ENCODE measurements around the gene BRD4. TPM values are rescaled to one million over a fixed set of nuclear protein-coding genes. Genes with fewer than 3 reads are reported as not detected.
A peak's percentile ranks its signal among the peaks of the same experiment; 100 is the strongest.

Gene BRD4
- polyA plus RNA-seq, 12 donors = 32.9 to 69.3 (median 37.9) TPM; not detected in 1

DNA sequence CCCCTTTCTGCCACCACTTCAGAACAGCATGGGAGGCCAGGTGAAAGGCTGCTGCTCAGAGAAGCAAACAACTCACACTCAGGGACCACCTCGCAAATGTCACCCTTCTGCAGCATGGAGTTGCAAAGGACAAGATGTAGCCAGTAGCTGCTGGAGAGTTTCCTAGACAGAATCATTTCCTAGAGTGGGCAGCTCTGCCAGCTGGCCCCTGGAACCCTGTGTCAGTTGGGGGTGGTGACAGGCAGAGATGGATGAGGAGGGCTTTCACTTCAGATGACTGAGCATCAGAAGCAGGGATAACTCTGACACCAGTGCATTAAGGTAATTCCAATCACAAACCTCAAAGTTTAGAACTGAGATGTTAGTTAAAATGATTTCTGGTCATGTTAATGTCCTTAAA is 65.7 kb downstream of the BRD4 start:
- DNase-seq = no peak

- peak; percentile 88 for DNase-seq
These were observed 66.5 kb downstream of the BRD4 start for GRCh38 chr19:15265850-15266248.

DNA sequence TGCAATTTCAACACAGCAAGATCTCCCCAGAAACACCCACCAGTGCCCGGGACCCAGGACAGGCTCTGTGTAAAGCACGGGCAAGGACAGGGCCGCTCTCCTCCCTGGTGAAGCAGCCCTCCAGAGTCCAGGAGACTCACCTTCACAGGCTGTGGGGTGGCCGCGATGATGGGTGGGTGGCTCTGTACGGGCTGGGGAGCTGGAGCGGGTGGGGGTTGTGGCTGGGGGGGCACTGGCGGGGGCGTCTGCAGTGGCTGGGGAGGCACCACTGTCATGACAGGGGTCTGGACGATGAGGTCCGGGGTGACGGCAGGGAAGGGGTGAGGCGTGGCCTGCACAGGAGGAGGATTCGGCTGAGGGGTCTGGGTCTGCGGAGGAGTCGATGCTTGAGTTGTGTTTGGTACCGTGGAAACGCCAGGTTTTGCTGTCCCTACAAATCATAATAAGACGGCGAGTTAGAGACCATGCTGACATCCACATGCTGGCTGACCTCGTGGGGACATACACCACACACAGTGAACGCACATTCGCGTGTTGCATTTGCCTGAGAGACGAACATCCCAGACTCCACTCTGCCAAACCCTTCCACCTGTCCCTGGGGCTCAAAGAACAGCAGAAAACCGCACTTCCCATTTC is 67.0 kb downstream of the BRD4 start:
- no peak for DNase-seq

DNA sequence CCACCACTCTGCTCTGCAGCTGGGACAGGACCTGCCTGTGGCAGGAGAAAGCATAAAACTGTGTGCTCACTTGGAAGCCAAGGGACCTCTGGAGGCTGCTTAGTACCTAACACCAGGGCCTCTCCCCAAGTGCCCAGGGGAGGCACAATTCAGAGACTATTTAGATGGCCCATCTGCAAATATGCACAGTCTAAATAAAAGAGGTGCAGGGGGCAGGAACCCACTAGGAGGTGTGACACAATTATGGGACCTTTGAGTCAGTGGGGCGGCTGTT is 67.5 kb downstream of the BRD4 start:
- no peak for DNase-seq

DNA sequence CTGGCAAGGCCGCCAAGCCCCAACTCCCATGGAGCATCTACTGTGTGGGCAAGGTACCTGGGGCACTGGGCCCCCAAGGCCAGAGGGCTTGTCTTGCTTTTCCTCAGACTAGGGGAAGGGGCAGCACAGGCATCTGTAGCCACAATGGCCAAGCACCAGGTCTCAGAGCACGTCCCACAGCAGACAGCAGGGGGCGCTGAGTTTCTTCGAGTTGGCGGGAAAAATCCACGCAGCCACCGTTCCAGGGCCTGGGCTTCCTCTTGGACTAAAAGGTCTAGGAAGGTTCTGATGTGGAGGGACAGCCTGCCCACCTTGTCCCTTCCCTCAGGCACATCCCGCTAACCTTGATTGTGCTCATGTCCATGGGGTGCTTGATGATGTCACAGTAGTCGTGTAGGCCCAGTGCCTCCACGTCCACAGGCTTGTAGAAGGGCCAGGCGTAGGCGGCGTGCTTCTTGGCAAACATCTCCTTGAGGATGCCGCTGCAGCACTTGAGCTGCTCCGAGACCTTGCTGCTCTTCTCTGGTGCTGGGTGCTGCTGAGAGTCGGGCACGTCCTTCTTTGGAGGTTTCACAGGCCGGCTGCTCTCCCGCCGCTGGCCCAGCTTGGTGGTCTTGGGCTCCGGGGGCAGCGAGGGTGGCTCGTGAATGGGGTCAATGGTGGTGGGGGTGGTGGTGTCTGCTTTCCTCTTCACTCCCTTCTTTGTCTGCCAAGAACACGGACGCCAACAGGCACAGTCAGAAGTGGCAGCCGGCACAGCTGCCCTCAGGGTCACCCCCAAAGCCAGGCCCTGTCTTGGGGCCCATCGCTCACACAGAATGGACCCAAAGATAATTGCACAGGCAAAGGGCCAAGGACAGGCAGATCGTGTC is 68.0 kb downstream of the BRD4 start:
- no peak for DNase-seq

GRCh38 chr19:15263361-15263985 is 68.9 kb downstream of the BRD4 start:
- DNase-seq = no peak

DNA sequence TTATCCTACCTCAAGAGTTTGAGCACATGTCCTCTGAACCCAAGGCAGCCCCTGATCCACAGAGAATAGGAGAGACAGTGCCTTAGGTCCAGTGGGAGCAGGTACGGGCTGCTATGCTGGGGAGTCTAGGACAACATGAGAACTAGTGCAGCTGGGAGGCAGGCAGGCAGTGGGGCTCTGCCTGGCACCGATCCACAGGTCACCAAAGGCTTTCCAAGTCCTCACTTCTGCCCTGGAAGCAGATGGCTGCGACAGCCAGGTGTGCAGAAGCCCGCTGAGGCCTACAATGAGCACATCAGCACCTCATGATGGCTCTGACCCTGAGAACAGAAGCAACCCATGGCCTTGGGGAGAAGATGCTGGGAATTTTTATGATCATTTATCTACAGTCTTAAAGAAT is 70.3 kb downstream of the BRD4 start:
- no peak for DNase-seq

DNA sequence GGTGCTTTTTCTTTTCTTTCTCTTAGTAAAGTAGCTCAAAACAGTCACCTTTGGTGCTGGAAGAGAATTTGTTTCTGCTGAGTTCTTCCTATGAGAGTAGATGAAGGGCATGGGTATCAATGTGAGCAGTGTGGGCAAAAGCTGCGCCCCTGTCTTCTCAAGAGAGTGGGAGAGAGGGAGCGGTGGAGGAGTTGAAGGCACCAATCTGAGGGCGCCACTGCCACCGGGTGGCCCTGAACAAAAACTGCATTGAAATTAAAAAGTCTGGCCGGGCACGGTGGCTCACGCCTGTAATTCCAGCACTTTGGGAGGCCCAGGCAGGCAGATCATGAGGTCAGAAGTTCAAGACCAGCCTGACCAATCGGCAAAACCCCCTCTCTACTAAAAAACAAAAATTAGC is 71.4 kb downstream of the BRD4 start:
- no peak for DNase-seq

DNA sequence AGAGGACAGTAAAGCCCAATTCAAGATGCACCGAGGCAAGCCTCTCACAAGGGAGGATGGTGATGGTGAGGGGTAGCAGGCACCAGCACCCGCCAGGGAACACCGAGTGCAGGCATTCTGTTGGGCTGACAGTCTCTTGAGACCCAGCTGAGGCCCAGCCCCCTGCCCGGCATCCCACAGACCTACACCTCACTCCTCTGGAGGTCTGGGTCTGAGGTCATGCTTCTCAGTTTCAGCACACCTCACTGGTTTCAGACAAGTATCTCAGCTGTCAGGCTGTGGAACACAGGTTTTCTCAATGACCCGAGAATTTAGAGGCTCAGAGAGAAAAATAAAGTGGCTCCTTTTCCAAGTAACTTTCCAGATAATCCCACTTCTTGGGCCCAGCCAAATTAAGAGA is 72.4 kb downstream of the BRD4 start:
- no peak for DNase-seq

GRCh38 chr19:15257782-15258181 is 74.6 kb downstream of the BRD4 start:
- no peak for DNase-seq

GRCh38 chr19:15256708-15257331 is 75.5 kb downstream of the BRD4 start:
- no peak for DNase-seq

- DNase-seq = no peak
These were observed 76.9 kb downstream of the BRD4 start for GRCh38 chr19:15255359-15255990.

DNA sequence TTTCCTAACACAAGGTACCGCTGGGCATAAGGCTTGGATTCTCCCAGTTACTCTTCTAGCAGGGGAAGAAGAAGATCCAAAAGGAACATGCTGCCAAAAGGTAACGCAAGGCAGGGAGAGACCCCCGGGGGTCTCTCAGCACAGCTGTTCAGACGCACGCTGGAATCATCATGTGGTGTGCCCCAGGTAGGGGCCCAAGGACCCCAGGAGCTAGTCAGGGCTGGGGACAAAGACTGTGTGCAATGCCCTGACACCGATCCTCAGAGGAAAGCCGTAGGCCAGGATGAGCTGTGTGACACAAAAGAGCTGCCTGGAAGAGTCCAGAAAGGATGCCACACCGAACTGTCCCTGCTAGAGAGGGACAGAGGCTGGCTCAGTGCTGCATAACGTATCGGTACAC is 77.8 kb downstream of the BRD4 start:
- DNase-seq = no peak

DNA sequence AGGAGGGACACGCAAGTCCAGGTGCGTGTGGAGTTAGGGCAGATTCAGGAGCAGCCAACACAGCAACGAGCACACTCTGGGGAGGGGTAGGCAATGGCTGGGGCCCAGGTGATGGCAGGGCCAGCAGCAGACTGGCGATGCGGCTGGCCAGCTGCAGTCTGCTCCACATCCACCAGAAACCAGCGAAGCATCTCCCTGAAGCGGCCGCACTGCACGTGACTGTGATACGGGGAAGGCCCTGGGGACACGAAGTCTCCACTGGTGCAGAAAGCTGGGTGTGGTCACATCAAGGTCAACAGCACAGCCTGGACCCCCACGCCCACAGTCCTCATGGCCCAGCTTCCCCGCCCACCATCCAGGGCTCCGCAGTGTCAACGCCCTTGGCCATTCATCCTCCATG is 78.8 kb downstream of the BRD4 start:
- DNase-seq = no peak

- DNase-seq = no peak
These were observed 79.3 kb downstream of the BRD4 start for GRCh38 chr19:15253061-15253460.

DNA sequence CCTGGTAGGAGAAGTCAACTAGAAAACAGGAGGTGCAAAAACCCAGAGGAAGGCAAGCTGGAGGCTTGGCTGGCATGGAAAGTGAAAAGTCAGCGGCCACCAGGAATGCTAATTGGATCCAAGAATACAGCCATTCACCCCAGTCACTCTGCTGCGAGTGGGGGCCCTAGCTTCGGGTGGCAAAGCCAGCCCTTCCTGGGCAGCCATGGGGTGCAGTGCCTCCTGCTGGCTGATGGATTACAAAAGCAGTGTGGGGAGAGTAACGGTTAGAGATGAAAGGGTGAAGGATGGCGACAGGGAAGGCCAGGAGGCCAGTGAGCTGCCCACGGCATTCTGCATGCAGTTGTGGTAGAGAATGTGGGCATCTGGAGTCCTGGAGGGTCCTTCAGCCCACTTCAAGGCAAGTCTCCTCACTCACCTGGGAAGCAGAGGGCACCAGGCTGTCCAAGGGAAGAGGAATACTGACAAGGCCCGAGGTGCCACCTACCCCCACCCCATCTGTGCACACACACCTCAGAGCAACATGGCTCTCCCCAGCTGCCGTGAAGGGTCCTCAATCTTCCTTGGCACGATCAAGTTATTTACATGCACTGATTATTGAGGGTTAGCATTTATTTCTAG is 79.8 kb downstream of the BRD4 start:
- no peak for DNase-seq

DNA sequence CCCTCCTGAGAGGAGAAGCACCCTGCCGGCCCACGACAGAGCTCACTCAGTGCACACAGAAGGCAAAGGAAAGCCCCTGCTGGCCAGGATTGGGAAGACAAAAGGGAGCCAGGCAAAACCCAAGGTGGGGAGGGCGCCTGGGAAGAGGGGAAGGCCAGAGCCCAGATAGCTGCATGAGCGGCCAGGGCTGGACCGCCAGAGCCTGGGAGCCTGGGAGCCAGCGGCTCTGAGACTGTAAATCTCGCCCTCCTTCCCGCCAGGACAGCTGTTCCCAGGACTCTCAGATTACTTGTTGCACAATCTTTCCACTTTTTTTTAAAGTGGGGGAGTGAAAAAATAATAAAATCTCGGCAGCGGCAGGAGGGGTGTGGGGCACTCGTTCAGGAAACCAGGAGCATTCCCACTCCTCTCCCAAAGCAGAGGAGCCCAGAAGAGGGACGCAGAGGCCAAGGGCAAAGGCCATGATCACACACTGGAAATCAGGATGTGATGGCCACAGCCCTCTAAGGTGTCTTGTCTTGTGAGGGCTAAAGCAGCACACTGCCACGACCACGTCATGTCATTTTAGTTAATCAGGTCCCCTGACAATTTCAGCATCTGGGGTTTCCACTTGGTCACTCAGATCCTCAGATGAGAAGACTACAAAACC is 80.5 kb downstream of the BRD4 start:
- DNase-seq = peak; percentile 91

- peak; percentile 54 for DNase-seq
These were observed 81.2 kb downstream of the BRD4 start for GRCh38 chr19:15251010-15251748.

DNA sequence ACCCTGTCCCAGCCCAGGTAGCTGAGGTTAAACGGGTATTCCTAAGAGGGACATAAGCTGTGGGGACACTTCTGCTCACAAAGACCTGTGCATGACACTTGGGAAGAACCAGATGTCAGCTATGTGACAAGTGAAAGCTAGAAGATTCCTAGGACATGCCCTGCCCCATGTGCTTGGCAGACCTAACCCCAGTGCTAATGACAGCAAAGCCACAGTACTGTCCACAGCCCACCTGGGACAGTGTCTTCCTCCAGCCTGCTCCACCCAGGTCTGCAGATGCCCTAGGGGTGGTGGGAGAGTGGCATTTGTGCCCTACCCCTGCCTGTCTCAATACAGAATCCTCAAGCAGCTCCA is 81.7 kb downstream of the BRD4 start:
- no peak for DNase-seq

GRCh38 chr19:15249972-15250639 is 82.2 kb downstream of the BRD4 start:
- DNase-seq = peak; percentile 75

Measured in muscle of arm (tissue), 12 donors.